Thoracic aorta (tissue), 2 donors: ENCODE results near the gene DGKB. TPM values are rescaled to one million over a fixed set of nuclear protein-coding genes. Genes with fewer than 3 reads are reported as not detected.

ENCODE experiments used
- ATAC-seq: fragments of 150-250 bp; one replicate; pipeline ENCODE4 v1.8.0; 2017; ENCODE audit warnings: low read depth; ENCODE audit not compliant: insufficient number of reproducible peaks, low FRiP score
- DNase-seq: peaks from one replicate; pipeline ENCODE4 v3.0.0-alpha.2; 2020; ENCODE audit warnings: low spot score
- H3K27ac ChIP-seq, 2 donors: fragments of 200-600 bp; sonication (generic); 1 replicate in 1 of 2; 2 replicates in 1 of 2; pipeline ENCODE4 v1.5.1; 2016; ENCODE audit warnings: mild to moderate bottlenecking in 2 of 2, moderate library complexity in 2 of 2
- H3K27me3 ChIP-seq: fragments of 200-600 bp; sonication (generic); replicated peaks from 2 replicates; pipeline ENCODE4 v1.6.0; 2016; ENCODE audit warnings: mild to moderate bottlenecking; ENCODE audit not compliant: insufficient read depth
- H3K36me3 ChIP-seq: fragments of 200-600 bp; sonication (generic); one replicate; pipeline ENCODE4 v1.5.1; 2016
- H3K4me1 ChIP-seq, 2 donors: fragments of 200-600 bp; sonication (generic); 1 replicate in 1 of 2; 2 replicates in 1 of 2; pipeline versions ENCODE4 v1.5.1 to v1.6.0; 2016; ENCODE audit warnings: low read depth in 2 of 2, mild to moderate bottlenecking in 1 of 2; ENCODE audit not compliant: control insufficient read depth in 1 of 2
- H3K4me3 ChIP-seq: fragments of 200-600 bp; sonication (generic); 2 replicates; pipeline ENCODE4 v1.5.1; 2016; ENCODE audit warnings: mild to moderate bottlenecking
- H3K9me3 ChIP-seq: fragments of 200-600 bp; sonication (generic); 2 replicates; pipeline ENCODE4 v1.5.1; 2016
- total RNA-seq, 2 donors: library from RNA; depleted of rRNA; stranded (reverse); fragments of >200 nt; gene quantifications; one replicate each; pipeline versions ENCODE4 v1.1.0 to v1.2.3, GENCODE V29; 2016
- TF ChIP-seq, protein P1 (sequence below): fragments of 200-600 bp; sonication (generic); IDR thresholded peaks from one replicate; pipeline ENCODE4 v1.5.1; 2019; ENCODE audit warnings: antibody characterized with exemption

The DGKB gene
- total RNA-seq, 2 donors from 2014 or later: 0.56 TPM; not detected in 1

DNA sequence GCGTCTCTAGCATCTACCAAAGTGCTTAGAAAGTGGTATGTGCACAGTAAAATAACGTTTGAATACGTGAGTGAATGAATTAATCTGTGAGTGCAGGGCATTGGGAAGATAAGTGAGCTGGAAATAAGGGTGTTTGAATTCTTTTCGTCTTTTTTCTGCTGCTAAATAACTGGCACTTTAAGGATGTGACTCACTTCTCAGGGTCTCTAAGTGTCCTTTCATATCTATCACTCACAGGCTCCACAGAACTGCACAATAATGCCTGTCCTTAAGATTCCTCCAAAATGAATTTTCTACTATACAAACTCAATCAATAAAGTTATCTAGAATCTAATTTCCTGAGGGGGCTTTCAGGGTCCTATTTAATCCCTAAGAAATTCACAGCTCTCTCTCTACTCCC is 3.2 kb upstream of the DGKB start:
- Histone ChIP-seq H3K4me1 (peaks cover 0 to 6% of the 10 kb centered on the region in 2 donors), H3K4me3 (no peak overlapping the region), H3K27ac (no peak overlapping the region), H3K36me3 (no peaks in the 10 kb centered on the region), H3K9me3 (no peaks in the 10 kb centered on the region), H3K27me3 (no peaks in the 10 kb centered on the region)
- TF ChIP-seq, protein P1, sequence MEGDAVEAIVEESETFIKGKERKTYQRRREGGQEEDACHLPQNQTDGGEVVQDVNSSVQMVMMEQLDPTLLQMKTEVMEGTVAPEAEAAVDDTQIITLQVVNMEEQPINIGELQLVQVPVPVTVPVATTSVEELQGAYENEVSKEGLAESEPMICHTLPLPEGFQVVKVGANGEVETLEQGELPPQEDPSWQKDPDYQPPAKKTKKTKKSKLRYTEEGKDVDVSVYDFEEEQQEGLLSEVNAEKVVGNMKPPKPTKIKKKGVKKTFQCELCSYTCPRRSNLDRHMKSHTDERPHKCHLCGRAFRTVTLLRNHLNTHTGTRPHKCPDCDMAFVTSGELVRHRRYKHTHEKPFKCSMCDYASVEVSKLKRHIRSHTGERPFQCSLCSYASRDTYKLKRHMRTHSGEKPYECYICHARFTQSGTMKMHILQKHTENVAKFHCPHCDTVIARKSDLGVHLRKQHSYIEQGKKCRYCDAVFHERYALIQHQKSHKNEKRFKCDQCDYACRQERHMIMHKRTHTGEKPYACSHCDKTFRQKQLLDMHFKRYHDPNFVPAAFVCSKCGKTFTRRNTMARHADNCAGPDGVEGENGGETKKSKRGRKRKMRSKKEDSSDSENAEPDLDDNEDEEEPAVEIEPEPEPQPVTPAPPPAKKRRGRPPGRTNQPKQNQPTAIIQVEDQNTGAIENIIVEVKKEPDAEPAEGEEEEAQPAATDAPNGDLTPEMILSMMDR: no peak
- DNase-seq (no peak), ATAC-seq (no peak)

DNA sequence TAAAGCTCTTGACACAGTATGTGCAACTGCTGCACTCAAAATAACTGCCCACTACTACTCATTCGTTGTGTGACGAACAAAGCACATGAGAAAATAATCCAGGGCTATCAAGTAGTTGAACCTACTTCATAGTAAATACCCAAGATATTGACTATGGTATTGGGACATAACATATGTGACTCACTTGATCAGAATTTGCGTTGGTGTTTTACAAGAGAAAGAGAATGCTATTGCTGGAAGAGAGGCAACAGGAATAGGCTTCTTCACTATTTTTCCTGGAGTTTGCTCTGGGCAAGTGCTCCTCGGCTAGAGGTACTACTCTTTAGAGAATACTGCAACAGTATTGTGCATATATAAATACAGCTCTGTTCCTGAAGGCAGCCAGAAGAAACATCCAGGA is 2.5 kb downstream of the DGKB start:
- TF ChIP-seq, protein P1: no peak
- no peak for DNase-seq
- Histone ChIP-seq H3K4me1 (peaks cover 0 to 6% of the 10 kb centered on the region in 2 donors), H3K27ac (no peak overlapping the region), H3K9me3 (no peaks in the 10 kb centered on the region), H3K36me3 (no peaks in the 10 kb centered on the region), H3K4me3 (no peak overlapping the region), H3K27me3 (no peaks in the 10 kb centered on the region)
- no peak for ATAC-seq

DNA sequence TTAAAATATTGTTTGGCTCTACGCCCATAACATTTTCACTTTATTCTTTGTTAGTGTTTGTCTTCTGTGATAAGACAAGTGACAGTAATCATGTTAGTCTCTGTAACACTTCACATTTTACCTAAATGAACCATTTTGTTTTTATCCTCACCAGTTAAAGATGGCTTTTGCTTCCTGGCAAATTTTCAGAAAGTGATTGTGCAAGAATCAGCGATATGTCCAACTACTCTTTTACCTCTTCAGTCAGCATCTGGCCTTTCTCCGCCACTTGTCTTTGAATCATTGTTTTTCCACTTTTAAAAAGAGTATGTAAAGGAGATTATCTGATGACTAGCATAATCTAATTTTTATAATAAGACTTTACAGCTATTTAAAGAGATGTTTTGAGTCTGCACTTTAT is 3.5 kb downstream of the DGKB start:
- Histone ChIP-seq H3K4me3 (no peak overlapping the region), H3K27me3 (no peaks in the 10 kb centered on the region), H3K9me3 (no peaks in the 10 kb centered on the region), H3K27ac (no peak overlapping the region), H3K4me1 (peaks cover 0 to 6% of the 10 kb centered on the region in 2 donors), H3K36me3 (no peaks in the 10 kb centered on the region)
- no peak for DNase-seq
- TF ChIP-seq, protein P1: no peak
- ATAC-seq: no peak

DNA sequence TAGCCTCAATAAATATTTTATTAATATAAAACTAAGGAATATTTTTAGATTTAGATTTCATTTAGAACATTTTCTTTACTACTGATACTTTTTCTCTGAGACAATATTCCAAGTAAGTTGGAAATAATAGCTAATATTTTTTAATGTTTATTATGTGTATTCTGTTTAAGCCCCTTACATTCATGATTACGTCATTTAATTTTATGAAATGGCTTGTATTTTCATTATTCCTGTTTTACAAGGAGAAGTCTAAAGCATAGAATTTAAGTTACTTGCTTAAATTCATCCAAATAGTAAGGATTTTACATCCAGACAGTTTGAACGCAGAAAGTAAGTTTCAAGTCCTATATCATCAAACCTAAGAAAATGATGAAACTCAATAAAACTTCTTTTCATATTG is 6.1 kb downstream of the DGKB start:
- no peaks in the 10 kb centered on the region for H3K27me3 ChIP-seq
- ATAC-seq (no peak), DNase-seq (no peak)
- no peak overlapping the region for H3K4me3 ChIP-seq
- TF ChIP-seq, protein P1: no peak
- no peaks in the 10 kb centered on the region for H3K36me3 ChIP-seq
- no peaks in the 10 kb centered on the region for H3K9me3 ChIP-seq
- no peak overlapping the region for H3K27ac ChIP-seq
- H3K4me1 ChIP-seq: no peaks in the 10 kb centered on the region

DNA sequence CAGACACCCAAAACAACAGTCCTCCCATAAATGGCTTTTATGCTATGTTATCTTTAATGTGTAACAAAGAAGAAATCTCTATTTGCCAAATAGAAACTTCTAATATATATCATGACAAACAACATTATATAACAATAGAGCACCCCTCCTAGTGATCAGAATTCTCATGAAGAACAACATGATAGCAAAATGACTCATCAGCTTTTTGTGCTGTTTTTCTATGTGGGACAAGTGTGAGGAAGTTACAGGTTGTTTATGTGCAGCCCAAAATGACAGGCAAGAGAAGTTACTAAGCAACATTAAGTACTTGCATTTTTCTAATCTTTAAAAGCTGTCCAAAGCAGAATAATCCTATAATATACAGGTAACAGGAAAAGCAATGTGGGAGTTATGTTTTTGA is 7.7 kb downstream of the DGKB start:
- no peaks in the 10 kb centered on the region for H3K36me3 ChIP-seq
- H3K27ac ChIP-seq: no peak overlapping the region
- no peaks in the 10 kb centered on the region for H3K27me3 ChIP-seq
- no peak overlapping the region for H3K4me3 ChIP-seq
- DNase-seq (no peak), ATAC-seq (no peak)
- no peaks in the 10 kb centered on the region for H3K9me3 ChIP-seq
- TF ChIP-seq, protein P1: no peak
- no peaks in the 10 kb centered on the region for H3K4me1 ChIP-seq
